HG02970 (cell line): ENCODE results near the gene IFNW1.

Experiments used
- ATAC-seq: cut with Tn5 transposase; IDR thresholded peaks from one replicate; pipeline ENCODE4 v1.9.1; 2021; ENCODE audit warnings: mild to moderate bottlenecking, moderate library complexity, moderate number of reproducible peaks; ENCODE audit not compliant: unreplicated experiment, low FRiP score

The IFNW1 gene

DNA sequence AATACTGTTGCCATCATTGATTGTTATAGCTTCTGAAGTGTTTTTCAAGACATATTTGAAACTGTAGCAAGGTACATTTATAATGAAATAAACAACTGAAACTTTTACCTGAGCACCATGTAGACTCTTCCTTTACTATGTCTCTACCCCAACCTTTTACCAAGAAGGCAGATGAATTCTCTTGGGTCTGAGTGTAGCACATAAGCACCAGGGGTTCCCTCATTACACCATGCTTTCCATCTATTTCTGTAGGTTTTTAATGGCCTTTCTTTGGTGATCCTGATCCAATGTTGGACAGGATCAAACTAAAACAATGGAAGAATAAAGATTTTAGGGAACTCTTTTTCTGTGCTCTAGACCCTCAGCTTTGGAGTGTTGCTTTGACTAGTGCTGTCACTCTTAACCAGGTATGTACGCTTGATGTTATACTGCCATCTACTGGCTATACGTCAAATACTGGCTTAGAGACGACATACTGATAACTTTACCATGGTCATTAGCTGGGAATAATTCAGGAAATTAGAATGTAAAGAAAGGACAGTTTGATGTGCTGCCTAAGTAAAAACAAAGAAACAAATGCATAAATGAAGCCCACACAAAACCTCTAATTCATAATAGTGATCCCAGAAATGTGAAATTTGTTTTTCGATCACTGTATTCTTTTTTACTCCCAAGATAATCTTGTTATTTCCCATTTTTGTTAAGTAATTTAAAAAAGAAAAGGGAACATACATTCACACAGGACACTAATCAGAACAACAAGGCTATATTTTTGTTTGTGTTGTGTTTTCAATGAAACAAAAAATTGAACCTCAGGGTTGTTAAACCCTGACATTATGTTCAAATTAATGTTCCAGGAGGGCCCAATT, 30.7 kb downstream of the IFNW1 start:
- ATAC-seq: no peak

DNA sequence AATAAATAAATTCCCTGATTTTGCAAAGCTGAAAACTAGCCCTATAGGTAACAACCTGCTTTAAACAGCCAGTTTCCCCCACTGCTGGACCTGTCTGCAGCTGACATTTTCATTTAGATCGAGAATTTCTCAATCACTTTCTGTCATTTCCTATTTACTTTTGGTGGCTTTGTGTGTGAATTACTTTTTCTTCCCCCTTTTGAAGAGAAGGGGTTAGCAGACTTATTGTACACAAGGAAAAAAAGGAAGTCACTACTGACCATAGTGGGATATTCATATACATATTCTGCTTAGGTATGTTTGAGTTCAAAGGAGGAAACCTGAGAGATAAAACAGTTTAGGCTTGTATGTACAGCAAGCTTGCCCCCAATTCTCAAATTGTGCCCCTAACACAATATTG, 36.8 kb downstream of the IFNW1 start:
- no peak for ATAC-seq

DNA sequence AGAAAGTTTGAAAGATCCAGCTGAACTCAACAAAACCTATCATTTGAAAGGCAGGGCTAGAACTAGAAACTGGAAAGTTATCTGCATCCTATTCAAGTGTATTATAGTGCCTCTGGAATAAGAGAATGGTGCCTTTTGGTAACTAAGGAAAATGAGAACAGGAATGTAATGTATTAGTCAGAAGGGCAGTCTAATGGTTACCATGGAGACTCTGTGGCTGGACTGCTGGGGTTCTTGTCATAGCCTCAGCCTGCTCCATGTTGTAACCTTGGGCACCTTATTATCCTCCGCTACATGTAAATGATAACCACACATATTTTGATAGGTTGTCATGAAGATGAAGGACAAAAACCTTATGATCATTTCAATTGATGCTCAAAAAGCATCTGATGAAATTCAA, 39.3 kb downstream of the IFNW1 start:
- ATAC-seq: no peak

DNA sequence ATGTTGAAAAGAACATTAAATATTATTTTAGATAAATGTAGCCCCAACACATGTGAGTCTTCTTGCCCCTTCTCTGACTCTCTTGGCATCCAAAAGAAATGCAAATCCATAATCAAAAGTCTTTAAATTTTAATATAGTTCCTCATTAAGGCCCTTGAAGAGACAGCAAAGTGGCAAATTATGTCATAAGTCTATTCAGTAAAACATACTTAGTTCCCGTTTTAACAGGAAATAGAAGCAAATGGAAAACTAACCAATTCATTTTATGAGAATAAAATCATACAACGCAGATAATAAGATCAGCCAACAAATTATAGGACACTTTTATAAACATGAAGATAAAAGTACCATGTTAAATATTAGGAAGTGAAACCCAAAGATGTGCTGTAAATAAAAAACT, 43.8 kb downstream of the IFNW1 start:
- no peak for ATAC-seq

DNA sequence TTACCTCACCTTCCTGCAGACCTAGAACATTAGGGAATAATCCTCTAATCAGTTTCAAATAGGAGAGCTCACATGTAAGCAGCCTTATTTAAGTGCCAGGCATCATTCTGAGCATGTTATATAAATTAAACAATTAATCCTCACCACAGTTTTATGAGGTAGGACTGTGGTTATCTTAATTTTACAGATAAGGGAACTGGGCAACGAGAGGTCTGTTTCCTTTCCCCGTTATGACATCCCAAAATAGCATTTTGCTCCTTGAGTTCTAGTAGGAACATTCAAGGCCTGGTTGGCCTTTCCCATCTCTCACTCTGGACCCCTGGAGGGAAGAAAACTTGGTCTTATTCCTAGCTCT, 44.8 kb downstream of the IFNW1 start:
- ATAC-seq: no peak

DNA sequence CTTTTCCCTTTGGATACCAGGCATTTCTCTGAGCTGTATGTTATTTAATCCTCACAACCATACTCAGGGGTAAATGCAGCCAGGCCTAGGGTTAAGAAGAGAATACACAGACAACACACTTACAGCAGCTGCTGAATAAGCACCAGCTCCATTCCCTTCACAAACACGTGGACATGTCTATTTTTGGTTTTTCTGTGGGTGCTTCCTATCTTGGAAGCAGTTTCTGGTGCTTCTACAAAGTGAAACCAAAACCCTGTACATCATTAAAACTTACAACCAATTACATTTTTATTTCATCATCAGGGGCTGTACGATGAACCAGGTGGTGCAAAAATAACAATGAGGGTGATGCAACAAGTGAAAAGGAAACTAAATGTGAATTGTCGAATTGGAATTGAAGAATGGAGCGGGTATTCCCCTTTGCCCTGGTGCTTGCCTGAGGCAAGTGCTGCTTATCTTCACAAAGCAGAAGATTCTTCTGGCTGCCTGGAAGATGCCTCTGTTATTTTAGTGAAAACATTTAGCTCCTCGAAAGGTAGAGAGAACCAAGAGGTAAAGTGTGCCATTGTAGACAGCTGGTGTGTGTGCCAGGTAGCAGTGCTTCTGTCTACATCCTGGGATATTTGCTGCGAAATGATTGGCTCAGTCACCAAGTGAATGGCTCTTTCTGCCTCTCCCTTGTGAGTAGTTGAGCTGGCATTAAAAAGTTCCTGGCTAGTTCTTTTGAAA, 45.3 kb downstream of the IFNW1 start:
- ATAC-seq: no peak

DNA sequence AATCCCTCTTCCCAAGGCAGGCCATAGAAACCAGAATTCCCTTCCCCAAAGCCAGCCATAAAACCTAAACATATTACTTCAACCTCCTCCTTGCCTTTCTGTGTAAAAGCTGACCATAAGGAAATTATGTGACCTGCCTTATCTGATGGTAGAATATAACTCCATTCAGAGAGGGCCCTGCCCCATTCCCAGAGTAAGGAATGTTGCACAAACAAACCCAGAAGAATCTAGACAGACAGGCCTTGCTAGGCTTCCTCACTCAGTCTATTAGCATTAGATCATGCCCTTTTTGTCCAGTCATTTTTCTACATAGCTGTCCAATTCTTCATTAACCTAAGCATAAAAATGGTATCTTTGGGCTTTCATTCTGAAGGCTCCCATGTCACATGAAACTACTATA, 46.1 kb downstream of the IFNW1 start:
- no peak for ATAC-seq
